GM19351 (cell line): Measurements from ENCODE around the gene TWIST2.

Source experiments
- ATAC-seq: cut with Tn5 transposase; IDR thresholded peaks from one replicate; pipeline ENCODE4 v1.9.1; 2021; ENCODE audit warnings: mild to moderate bottlenecking, moderate library complexity; ENCODE audit not compliant: unreplicated experiment

The TWIST2 gene

GRCh38 chr2:238872026-238872425 is 24.1 kb downstream of the TWIST2 start:
- no peak for ATAC-seq

GRCh38 chr2:238872628-238873380 is 24.9 kb downstream of the TWIST2 start:
- ATAC-seq: no peak

GRCh38 chr2:238873381-238873801 is 25.5 kb downstream of the TWIST2 start:
- ATAC-seq: no peak

- ATAC-seq: no peak
Observed at GRCh38 chr2:238873841-238874240, 26.0 kb downstream of the TWIST2 start.

- no peak for ATAC-seq
Observed at GRCh38 chr2:238874330-238875050, 26.6 kb downstream of the TWIST2 start.

GRCh38 chr2:238875101-238875470 is 27.2 kb downstream of the TWIST2 start:
- no peak for ATAC-seq

GRCh38 chr2:238875471-238876231 is 27.8 kb downstream of the TWIST2 start:
- no peak for ATAC-seq

- no peak for ATAC-seq
Observed at GRCh38 chr2:238876232-238876630, 28.3 kb downstream of the TWIST2 start.

GRCh38 chr2:238878051-238878735 is 30.3 kb downstream of the TWIST2 start:
- no peak for ATAC-seq

- no peak for ATAC-seq
Observed at GRCh38 chr2:238879043-238879442, 31.2 kb downstream of the TWIST2 start.

- no peak for ATAC-seq
Observed at GRCh38 chr2:238879621-238880377, 31.9 kb downstream of the TWIST2 start.

- ATAC-seq: no peak
Observed at GRCh38 chr2:238881353-238882081, 33.6 kb downstream of the TWIST2 start.

- ATAC-seq: no peak
Observed at GRCh38 chr2:238882082-238882755, 34.3 kb downstream of the TWIST2 start.

- no peak for ATAC-seq
Observed at GRCh38 chr2:238883421-238883901, 35.6 kb downstream of the TWIST2 start.

- ATAC-seq: no peak
Observed at GRCh38 chr2:238884122-238884811, 36.4 kb downstream of the TWIST2 start.

- no peak for ATAC-seq
Observed at GRCh38 chr2:238884812-238885408, 37.0 kb downstream of the TWIST2 start.

- ATAC-seq: no peak
Observed at GRCh38 chr2:238886453-238887094, 38.7 kb downstream of the TWIST2 start.
